CD4-positive, alpha-beta T cell treated with Interleukin-17A for 4 hours (primary cell): ENCODE measurements around the gene SLC2A13.
"Not testable (repeated sequence)": the region's sequence is repeated elsewhere in the genome, so short reads cannot be mapped to it uniquely, and the experiment has no call there.

Experiments used
- DNase-seq: peaks from one replicate; pipeline ENCODE4 v3.0.0-alpha.2; 2020; ENCODE audit warnings: mixed read lengths

Gene SLC2A13

DNA sequence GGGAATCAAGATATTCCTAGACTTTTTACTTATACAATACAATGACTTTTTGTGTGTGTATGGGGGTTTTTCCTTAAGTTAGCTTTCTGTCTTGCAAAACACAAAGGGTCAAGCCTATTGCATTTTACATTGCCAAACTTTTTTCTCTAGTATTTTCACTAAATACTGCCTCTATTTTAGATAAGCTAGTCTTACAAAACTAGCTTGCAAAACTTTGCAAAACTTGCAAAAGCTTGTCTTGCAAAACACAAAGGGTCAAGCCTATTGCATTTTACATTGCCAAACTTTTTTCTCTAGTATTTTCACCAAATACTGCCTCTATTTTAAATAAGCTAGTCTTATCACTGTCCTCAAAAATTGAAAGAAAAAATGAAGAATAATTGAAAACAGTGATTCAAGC is 183.3 kb downstream of the SLC2A13 start:
- not testable (repeated sequence) for DNase-seq

DNA sequence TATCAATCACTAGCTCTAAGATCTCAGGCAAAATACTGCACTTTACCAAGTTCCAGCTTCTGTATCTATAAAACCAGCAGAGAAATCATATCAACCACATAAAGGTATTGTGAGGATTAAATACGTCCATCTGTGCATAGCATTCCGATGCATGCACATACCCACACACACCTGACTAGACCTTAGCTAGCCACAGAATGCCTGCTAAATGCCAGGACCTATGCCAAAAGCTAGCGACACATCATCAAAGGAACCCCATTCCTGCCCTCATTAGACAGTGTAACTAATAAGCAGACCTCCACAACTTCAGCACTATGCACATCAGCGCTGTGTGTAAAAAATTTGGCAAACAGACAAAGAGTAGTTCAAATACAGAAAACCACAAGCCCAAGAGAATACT is 185.2 kb downstream of the SLC2A13 start:
- DNase-seq = no peak

DNA sequence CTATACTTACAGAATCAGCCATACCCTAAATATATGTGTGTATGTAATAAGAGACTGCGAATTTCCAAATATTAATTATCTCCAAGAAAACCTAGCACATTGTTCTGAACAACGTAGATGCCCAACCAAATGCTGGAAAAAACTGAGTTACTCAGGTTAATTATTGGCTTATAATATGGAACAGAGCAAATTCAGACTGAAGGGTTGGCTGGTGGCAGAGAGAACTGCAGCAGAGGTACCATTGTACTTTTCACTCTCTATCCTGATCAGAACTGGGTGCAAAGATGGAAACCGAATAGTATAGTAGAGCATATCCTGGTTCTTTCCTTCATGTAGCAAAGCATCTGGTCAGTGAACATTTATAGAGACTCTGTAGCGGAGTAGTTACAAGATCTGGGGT is 185.7 kb downstream of the SLC2A13 start:
- DNase-seq = no peak

DNA sequence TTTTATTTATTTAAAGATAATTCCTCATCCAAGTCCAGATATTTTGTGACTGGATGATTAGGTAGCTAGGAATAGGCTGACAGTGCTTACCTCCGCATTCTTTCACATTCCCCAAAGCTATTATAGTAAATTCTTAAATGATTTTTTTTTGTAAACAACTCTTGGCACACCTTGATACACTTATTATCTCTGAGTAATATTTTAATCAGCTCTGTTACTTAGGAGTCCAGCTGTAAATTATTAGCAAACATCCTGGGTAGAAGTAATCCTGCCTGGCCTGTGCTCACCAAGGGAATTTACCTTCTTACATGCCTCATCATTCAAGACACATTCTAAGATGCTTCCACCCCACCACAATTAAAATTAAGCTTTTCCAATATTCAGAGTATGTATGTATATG is 186.1 kb downstream of the SLC2A13 start:
- no peak for DNase-seq

DNA sequence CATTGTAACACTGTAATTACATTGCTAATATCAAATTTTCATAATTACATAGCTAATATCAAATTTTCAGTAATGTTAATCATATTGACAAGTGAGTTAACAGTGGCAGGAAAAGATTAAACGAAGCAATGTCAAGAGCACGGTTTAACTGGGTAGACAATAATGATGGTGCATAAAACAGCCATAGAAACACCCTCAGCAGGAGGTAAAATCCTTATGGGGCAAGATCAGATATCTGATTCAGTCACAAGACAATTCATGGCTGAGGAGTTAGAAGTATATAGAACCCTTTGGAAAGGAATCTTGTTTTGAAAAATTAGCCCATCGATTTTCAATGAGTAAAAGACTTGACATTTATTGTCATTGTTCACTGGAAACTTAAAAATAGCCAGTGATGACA is 190.6 kb downstream of the SLC2A13 start:
- DNase-seq = no peak

DNA sequence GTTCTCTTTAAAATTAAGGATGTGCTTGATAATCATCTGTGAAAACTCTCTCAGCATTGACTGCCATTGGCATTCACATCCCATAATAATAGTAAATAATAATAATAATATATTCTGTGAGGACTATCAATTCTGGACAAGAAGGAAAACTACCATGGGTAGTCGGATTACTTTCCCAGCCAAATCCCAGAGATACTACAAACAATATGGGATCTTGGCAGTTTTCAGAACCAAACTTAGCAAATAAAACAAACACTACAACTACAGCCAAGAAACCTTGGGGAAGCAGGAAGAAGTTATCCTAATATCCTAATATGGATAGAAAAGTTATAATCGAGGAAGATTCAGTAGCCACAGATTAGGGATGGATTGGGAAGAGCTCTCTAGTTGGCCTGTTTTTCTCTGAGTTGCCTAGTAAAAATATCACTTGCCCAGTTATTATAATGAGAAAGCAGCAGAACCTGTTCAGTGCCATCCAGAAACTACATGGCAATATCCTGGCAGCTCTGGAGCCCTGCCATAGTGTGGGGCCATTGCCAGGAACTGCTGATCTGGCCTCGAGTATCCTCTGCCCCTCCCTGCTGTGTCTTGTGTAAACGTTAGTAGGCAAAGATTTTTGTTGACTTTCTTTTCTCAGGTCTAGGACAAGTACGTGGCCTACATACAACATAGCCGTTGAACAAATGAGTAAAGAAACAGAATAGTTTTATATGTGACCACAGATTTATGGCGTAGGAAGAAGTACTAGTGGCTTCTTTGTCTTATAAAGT is 193.5 kb downstream of the SLC2A13 start:
- DNase-seq = no peak

DNA sequence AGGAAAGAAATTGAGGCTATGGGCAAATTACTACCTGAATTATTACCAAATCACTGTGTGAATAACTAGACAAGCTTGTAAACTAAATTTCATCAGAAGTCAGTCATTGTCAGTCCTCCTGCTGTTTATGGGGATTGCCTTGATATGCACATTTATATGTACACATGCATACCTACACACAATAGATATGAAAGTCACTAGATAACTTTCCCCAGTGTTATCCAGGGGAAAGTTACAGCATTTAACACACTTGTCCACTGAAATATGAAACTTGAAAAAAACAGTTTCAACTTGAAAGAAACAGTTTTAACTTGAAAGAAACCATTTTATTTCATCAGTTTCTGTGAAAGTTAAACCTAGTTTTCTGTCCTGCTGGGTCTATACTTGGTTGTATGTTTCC is 199.6 kb downstream of the SLC2A13 start:
- DNase-seq = no peak

DNA sequence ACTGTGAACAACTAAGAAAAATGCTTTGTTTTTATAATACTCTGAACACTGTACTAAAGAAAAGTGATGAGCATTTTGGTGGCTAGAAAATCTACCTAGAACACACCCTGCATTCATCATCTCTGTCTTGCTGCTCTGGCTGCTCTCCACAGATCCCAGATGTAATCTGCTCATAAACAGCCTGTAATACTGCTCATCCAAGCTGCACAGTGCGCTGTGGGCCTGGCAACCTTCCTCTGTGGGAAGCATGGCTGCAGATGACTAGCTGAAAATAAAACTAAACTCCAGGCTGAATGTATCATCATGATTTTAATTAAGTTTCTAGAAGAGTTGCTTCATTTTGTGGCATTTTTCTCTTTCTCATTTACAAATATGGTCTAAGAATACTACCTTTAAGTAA is 200.7 kb downstream of the SLC2A13 start:
- DNase-seq = no peak

DNA sequence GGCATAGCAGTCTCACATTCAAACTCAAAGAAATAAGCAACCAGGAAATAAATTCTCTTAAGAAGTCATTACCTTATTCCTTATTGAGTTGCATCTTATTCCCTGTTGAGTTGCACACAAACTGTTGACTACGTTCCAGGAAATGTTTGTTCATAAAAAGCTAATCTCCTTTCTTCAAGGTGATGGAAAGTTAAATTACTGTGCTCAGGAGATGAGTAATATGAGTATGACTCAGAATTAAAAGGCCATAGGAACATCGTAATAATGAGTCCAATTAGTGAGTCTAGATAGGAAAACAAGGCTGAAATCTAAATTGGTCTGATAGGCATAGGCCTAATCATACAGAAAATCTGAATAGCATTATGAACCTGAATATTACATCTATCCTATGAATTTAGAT is 203.1 kb downstream of the SLC2A13 start:
- DNase-seq = no peak

DNA sequence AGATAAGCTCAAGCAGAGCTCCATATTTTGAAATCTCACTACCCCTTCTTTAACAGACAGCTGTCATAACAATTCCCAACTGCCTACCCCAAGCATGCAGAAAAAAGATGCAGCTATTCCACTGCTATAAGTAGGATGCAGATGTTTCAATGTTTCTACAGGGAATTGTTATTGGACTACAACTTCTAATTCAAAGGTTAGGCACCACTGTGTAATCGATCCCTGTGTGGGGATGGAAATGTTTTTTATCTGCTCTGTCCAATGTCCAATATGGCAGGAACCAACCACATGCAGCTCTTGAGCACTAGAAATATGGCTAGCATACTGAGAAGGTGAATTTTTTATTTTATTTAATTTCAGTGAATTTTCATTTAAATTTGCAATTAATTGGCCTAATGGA is 208.6 kb downstream of the SLC2A13 start:
- no peak for DNase-seq

DNA sequence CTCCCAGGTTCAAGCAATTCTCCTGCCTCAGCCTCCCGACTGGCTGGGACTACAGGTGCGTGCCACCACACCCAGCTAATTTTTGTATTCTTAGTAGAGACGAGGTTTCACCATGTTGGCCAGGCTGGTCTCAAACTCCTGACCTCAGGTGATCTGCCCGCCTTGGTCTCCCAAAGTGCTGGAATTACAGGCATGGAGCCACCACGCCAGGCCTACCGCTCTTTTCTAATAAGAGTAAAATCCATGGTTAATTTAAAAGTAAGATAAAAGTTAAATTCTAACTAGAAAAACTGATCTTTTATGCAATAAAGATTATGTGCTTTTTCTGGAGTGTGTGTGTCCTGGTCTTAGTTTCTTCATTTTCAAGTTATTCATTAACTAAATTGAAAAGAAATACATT is 212.5 kb downstream of the SLC2A13 start:
- DNase-seq = not testable (repeated sequence)

DNA sequence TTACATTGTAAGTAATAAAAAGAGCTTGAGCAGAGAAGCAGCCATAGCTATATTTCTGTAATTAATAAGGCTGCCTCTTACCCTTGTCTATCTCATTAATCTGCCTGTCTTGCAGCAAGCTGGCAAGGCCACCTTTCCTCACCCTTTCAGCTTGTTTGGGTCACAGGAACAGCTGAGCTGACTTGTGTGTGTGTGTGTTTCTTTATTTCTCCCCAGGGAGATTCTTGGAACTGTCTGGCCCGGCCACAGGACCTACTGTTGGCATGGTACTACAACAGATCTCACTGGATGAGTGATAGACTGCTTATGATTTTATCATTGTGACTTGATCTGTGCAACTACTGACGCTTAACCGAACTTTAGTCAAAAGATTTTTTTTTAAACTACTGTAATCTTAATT is 213.7 kb downstream of the SLC2A13 start:
- DNase-seq = no peak

DNA sequence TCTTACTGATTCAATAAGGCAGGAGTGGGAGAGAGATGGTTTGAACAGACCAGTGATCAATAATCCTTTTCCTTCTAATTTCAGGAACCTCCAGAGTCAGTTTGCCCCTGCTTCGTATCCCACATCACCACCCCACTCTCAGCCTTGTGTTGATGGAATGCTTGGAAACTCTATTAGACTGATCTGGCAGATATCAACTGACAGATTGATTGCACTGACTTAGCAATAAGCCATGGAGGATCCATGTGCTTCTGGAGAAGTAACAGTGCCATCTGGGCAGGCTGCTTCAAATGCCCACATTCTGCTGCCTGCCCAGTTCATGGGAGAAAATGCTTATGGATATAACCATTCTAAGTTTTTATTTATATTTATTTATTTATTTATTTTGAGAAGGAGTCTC is 218.0 kb downstream of the SLC2A13 start:
- DNase-seq = no peak

DNA sequence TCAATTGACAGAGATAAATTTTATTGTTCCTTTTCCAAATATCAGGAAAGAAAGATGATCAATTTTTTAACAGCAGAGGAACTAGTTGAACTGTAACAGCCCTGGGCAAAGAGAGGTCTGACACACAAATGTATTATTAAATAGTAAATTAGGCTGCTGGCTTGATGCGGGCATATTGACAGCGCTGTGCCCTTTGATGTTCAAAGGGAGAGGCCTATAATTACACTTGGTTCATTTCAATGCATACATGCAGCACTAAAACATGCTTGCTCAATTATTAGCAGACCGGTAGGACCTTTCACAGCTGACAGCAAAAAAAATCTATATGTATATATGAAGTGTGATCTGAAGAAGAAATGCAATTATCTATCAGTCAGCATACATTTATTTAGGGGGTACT is 219.8 kb downstream of the SLC2A13 start:
- DNase-seq = no peak

DNA sequence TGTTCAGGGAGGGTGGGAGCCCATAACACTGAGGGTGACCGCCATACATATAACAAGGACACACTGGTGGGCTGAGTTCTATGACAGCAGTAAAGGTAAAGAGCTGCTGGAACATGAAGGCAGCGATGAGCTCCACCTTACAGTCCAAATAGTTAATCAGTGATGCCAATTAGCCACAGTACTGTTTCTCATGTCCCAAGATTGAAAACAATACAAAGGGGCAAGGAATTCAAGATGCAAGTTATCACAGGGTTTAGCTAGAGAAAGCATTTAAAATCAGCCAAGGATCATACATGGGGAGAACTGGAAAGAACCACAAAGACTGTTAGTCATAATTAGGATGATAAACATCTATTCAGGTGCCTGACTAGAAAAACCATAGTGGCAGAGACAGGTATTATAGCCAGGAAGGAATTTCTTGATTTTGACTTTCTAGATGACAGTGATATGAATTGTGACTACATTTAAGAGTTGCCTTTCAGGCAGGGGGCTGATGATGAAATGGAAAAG is 221.2 kb downstream of the SLC2A13 start:
- DNase-seq = no peak

DNA sequence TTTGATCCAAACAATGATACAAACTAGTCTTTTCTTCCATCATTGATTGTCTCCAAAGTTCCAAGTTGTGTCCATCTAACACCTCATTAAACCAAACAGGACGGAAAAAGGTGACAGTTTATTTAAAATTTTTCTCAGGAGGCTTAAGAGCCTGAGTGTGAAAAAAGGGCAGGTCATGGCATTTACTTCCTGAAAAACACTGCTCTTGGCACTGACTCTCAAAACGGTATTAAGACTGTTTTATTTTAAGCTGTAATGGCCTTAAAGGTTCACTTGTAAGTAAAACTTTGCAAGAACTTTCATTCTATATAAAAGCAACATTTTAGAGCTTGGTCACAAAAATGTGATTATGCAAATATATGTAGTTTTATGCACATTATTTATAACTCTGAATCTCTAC is 222.5 kb downstream of the SLC2A13 start:
- no peak for DNase-seq

DNA sequence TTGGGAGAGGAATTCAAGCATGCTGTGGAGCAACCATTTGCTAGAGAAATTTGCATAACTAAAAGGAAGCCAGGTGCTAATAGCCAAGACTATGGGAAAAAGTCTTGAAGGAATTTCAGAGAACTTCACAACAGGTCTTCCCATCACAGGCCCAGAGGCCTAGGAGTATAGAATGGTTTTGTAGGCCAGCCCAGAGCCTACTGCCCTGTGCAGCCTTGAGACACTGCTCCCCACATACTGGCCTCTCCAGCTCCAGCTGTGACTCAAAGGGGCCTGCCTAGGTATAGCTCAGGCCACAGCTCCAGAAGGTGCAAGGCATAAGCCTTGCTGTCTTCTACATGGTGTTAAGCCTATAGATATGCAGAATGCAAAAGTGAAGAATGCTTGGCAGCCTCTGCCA is 227.1 kb downstream of the SLC2A13 start:
- DNase-seq = no peak

DNA sequence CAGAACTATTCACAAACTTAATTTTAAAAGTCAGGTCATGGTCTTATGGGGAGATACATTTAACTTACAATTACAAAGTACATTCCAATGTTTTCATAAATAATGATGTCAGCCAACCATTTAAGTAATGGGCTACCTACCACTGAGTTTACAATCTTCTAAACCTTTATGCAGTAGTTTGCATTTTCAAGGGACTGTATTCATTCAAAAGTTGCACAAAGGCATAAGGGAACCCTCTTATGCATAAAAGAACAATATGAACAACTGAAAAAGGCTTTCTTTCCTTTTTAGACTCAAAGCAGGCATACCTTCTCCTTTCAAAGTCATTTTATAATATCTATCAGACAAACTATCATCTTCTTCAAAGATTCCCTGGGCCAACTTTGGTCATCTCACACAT is 230.2 kb downstream of the SLC2A13 start:
- DNase-seq = no peak

DNA sequence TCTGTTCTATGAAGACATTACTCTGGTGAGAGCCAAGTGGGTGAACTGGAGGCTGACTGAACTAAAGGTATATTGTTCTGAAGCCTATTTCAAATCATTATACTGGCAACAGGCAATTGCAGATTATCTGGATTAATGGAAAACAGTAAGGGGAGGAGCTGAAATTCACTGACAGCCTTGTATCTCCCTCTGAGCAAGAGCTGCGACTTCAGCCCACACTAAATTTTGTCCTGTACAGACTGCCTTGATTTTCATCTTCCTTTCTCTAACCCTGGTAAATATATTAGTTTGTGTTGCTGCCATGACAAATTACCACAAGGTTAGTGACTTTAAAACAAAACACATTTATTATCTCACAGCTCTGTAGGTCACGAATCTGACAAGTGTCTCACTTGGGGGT is 231.1 kb downstream of the SLC2A13 start:
- DNase-seq = no peak

DNA sequence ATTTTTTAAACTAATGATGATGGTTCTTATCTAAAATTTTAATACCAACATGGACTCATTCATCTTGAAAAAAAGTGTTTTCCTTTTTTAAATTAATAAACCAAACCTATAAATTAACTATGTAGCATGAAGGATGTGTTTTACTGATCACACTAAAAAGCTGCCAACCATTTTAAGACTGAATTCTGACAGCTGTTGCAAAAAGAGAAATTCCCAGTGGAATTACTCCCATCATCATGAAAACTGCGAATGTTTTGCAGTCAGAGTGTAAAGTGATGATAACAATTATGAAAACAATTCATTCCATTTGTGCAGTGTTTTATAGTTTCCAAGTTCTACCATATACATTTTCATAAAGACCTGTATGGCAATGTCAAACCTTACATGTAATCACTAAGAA is 232.8 kb downstream of the SLC2A13 start:
- no peak for DNase-seq

DNA sequence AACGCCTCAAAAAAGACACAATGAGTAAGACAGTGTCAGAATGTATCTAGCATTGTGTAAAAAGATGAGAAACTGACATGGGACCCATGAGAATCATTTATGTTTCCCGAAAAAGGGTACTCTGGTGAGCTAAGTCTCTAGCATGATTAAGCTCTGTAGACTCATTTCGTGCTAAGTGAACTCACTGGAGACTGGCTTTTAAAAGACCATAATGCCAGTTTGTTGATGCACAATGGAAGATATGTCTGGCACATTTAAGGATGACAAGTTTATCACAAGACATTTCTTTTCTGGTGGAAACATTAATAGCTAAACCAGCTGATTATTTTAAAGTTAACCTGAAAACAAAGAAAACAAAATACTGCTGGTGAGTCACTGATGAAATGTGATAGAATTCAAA is 233.5 kb downstream of the SLC2A13 start:
- no peak for DNase-seq

DNA sequence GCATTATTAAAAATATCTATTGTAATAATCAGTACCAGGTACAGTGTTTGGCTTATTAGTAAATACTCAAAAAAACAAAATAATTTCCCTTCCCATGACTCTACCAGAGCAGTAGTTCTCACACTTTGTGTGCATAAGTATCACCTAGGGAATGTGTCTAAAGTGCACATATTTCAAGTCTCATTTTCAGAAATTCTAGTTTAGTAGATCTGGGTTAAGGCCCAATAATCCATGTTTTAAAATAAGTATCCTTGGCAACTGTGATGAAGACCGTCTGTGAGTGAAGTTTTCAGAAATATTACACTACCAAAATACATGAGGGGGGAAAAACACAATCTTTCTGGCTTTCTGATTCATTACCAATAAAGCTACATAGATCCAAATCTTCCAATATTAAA is 237.6 kb downstream of the SLC2A13 start:
- no peak for DNase-seq

DNA sequence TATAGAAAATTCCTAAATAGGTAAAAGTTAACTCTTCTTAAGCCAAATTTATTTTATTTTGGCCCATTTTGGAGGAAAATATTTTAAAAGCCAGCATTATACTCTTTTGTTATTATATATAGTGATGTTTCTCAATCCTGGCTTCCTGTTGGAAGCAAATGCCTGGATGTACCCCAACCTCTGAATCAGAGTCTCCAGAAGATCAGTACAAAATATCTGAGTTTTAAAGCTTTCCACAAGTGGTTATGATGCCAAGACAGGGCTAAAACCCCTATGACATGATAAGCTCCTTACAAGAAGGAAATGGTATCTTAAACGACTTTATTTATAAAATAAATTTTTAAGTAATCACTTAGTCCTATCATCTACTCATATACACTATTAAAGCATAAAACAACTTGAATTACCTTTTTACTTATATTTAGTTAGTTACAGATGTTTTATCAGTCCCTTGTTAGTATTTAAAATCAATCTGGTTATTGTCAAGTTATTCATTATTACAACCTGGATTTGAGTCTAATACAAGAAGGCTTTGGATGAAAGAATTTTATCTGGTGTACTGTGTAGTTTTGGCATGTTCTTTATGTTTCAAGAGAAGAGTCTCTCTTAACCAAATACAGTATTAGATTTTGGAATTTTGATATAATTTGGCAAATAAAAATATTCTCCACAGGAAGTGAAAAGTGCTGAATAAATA is 238.1 kb downstream of the SLC2A13 start:
- no peak for DNase-seq

DNA sequence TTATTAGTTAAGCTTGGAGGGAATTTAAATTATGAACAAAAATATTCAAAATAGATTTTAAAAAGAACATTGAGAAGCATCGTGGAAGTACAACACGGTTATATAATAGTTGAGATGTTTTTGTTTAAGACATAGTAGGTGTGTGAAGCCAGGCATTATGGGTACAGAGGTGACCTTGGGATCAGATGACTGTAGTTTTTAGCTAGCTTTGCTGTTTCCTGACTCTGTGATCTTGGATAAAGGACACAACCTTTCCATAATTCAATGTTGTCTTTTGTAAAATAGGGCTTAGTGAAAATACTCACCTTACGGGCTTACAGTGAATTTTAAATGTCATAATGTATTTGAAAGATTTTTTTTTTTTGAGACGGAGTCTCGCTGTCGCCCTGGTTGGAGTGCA is 239.7 kb downstream of the SLC2A13 start:
- DNase-seq = no peak

DNA sequence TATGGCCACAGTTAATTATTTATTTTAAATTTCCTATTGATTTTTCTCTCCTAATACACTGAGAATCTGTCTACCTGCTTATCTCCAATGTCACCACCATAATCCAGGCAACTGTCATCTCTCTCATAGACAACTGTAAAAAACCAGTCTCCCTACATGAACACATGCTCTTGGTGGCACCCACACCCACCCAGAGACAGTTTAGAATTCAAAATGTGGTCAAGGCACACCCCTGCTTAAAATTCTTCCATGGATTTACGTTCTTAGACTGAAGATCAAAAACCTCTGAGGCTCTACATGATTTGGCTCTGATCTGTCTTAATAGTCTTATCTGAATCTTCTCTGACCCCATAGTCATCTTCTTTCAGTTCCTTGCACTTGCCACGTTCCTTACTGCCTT is 245.2 kb downstream of the SLC2A13 start:
- DNase-seq = no peak
